ENCODE measurements around the gene NPAS3. TPM values are rescaled to one million over a fixed set of nuclear protein-coding genes. Genes with fewer than 3 reads are reported as not detected.

NPAS3 gene
- total RNA-seq, 1 experiment from 2014 or later, result 0.35 TPM

DNA sequence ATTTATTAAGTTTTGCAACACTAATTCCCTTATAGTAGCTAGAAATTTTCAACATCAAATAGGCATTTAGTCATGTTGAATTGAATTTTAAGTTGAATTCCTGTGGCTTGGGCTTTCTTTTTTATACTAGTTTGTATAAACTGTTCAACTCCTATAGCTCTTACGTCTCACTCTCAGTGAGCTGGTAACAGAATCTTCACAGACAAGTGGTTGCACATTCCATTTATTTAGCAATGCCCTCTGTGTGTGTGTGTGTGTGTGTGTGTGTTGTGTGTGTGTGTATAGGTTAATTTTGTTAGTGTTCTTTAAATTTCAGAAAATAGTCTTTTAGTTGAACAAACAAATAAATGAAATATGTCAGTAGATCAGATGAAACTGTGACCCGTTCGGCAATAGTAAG lies 425.0 kb downstream of the NPAS3 start:
- TF ChIP-seq, protein P1, sequence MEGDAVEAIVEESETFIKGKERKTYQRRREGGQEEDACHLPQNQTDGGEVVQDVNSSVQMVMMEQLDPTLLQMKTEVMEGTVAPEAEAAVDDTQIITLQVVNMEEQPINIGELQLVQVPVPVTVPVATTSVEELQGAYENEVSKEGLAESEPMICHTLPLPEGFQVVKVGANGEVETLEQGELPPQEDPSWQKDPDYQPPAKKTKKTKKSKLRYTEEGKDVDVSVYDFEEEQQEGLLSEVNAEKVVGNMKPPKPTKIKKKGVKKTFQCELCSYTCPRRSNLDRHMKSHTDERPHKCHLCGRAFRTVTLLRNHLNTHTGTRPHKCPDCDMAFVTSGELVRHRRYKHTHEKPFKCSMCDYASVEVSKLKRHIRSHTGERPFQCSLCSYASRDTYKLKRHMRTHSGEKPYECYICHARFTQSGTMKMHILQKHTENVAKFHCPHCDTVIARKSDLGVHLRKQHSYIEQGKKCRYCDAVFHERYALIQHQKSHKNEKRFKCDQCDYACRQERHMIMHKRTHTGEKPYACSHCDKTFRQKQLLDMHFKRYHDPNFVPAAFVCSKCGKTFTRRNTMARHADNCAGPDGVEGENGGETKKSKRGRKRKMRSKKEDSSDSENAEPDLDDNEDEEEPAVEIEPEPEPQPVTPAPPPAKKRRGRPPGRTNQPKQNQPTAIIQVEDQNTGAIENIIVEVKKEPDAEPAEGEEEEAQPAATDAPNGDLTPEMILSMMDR (IDR thresholded peaks at IDR 0.05; ENCODE audit: unreplicated experiment), result no peak
- no peak overlapping the region for H3K27ac Mint-ChIP-seq (ENCODE audit: low read depth, unreplicated experiment)
- CTCF ChIA-PET, result interaction anchor here (0.7 kb wide), 1 partner anchor 393 kb away, joined by 4 read pairs; no protein-coding TSS in a partner anchor
- no TSS peak for BruUV-seq (replicated peaks)
- POLR2A ChIA-PET, result interaction anchor here (0.6 kb wide), 1 partner anchor 340 kb away, joined by 3 read pairs; no protein-coding TSS in a partner anchor
- intact Hi-C loops (cut with micrococcal nuclease), result no loop called here
- no peaks in the 10 kb centered on the region for H3K4me1 Mint-ChIP-seq (ENCODE audit: insufficient read depth, unreplicated experiment)
- no peaks in the 10 kb centered on the region for H3K36me3 Mint-ChIP-seq (ENCODE audit: insufficient read depth, unreplicated experiment)
- no peaks in the 10 kb centered on the region for H3K27me3 Mint-ChIP-seq (ENCODE audit: insufficient read depth, unreplicated experiment)
- no peak for DNase-seq (ENCODE audit: unreplicated experiment)
- H3K9me3 Mint-ChIP-seq (ENCODE audit: unreplicated experiment), result no peaks in the 10 kb centered on the region
- H3K4me3 Mint-ChIP-seq (ENCODE audit: unreplicated experiment), result no peak overlapping the region

DNA sequence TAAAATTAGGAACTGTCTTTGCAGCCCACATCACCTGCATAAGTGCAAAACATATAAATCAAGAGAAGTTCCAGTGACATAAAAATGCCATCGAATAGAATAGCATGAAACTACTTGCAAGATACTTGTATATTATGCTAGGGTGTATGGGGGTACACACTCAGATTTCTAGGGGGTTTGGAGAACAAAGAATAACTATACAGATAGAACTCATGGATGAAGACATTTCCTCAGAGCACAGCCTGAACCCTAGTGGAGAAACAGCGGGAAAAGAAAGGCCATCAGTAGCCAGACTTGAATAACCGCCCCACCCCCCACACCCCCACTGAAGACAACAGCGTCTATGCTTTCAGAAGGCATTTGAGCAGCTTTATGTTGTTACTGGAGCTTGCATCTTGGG lies 425.8 kb downstream of the NPAS3 start:
- TF ChIP-seq, protein P1 (IDR thresholded peaks at IDR 0.05; ENCODE audit: unreplicated experiment), result no peak
- no peaks in the 10 kb centered on the region for H3K36me3 Mint-ChIP-seq (ENCODE audit: insufficient read depth, unreplicated experiment)
- ChIA-PET CTCF (interaction anchor here (0.6 to 0.7 kb wide), 3 partner anchors 12 to 392 kb away, joined by 3 to 4 read pairs (median 3); no protein-coding TSS in a partner anchor), POLR2A (interaction anchor here (0.6 to 1.8 kb wide), 4 partner anchors 11 to 696 kb away, joined by 3 to 4 read pairs (median 3); no protein-coding TSS in a partner anchor)
- no peak overlapping the region for H3K4me3 Mint-ChIP-seq (ENCODE audit: unreplicated experiment)
- no TSS peak for BruUV-seq (replicated peaks)
- H3K27ac Mint-ChIP-seq (ENCODE audit: low read depth, unreplicated experiment), result no peak overlapping the region
- DNase-seq (ENCODE audit: unreplicated experiment), result no peak
- no peaks in the 10 kb centered on the region for H3K27me3 Mint-ChIP-seq (ENCODE audit: insufficient read depth, unreplicated experiment)
- no peaks in the 10 kb centered on the region for H3K9me3 Mint-ChIP-seq (ENCODE audit: unreplicated experiment)
- H3K4me1 Mint-ChIP-seq (ENCODE audit: insufficient read depth, unreplicated experiment), result no peaks in the 10 kb centered on the region
- intact Hi-C loops (cut with micrococcal nuclease), result no loop called here

DNA sequence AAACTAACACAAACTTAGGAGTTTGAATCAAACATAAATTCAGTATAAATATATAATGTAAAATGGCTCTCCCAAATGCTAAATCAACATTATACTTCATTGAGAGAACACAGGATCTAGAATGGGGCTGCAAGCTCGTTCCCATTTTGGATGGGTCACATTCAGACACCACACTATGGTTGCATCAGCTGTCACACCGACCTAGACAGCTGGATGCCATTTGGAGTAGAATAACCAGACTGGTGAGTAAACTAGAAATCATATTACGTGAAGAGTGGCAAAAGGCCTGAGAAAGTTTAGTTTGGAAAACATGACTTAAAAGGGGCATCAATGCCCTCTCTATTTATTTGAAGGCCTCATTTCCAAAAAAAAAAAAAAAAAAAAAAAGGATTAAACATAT lies 430.4 kb downstream of the NPAS3 start:
- TF ChIP-seq, protein P1 (IDR thresholded peaks at IDR 0.05; ENCODE audit: unreplicated experiment), result no peak

DNA sequence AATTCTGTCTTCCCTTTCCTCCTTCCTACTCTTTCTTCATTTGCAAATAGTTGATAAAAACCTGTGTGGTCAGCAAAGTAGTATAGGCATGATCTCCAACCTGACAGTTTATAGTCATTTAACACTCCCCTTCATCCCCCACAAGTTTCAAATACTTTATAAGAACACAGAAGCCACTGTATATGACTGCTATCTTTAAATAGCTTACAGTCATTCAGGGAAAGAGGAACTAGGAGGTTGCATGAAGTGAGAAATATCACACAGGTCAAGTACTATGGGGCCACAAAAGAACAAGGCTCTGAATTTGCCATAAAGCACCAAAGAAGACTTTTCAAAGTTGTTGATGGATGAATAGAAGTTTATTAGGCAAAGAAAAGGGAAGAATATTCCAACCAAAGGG lies 431.3 kb downstream of the NPAS3 start:
- intact Hi-C loops (cut with micrococcal nuclease), result no loop called here
- Mint-ChIP-seq H3K9me3 (ENCODE audit: unreplicated experiment) (no peaks in the 10 kb centered on the region), H3K27ac (ENCODE audit: low read depth, unreplicated experiment) (no peak overlapping the region), H3K4me3 (ENCODE audit: unreplicated experiment) (no peak overlapping the region), H3K36me3 (ENCODE audit: insufficient read depth, unreplicated experiment) (no peaks in the 10 kb centered on the region), H3K27me3 (ENCODE audit: insufficient read depth, unreplicated experiment) (no peaks in the 10 kb centered on the region), H3K4me1 (ENCODE audit: insufficient read depth, unreplicated experiment) (no peaks in the 10 kb centered on the region)
- CTCF ChIA-PET, result no interaction called here
- TF ChIP-seq, protein P1 (IDR thresholded peaks at IDR 0.05; ENCODE audit: unreplicated experiment), result no peak
- no TSS peak for BruUV-seq (replicated peaks)
- no peak for DNase-seq (ENCODE audit: unreplicated experiment)
- POLR2A ChIA-PET, result no interaction called here

More for the DNA sequence above, 430.4 kb downstream of the NPAS3 start:
- Mint-ChIP-seq H3K27ac (ENCODE audit: low read depth, unreplicated experiment) (no peak overlapping the region), H3K36me3 (ENCODE audit: insufficient read depth, unreplicated experiment) (no peaks in the 10 kb centered on the region), H3K27me3 (ENCODE audit: insufficient read depth, unreplicated experiment) (no peaks in the 10 kb centered on the region), H3K4me1 (ENCODE audit: insufficient read depth, unreplicated experiment) (no peaks in the 10 kb centered on the region), H3K9me3 (ENCODE audit: unreplicated experiment) (no peaks in the 10 kb centered on the region), H3K4me3 (ENCODE audit: unreplicated experiment) (no peak overlapping the region)
- no TSS peak for BruUV-seq (replicated peaks)
- no peak for DNase-seq (ENCODE audit: unreplicated experiment)
- ChIA-PET CTCF (no interaction called here), POLR2A (no interaction called here)
- intact Hi-C loops (cut with micrococcal nuclease), result no loop called here
